Smooth muscle cell of trachea (primary cell): ENCODE results near the gene UGT1A5. TPM values are rescaled to one million over a fixed set of nuclear protein-coding genes. Genes with fewer than 3 reads are reported as not detected.

Source experiments
- total RNA-seq: library from RNA; depleted of rRNA; stranded (reverse); fragments of >200 nt; gene quantifications from 2 replicates; pipeline ENCODE4 v1.2.1, GENCODE V29; 2014

Gene UGT1A5
- not detected in 2 replicates for total RNA-seq

GRCh38 chr2:233712611-233713261, at the start of gene UGT1A5:
Gene UGT1A5 (plus strand): TSS chr2:233712907. CDS start chr2:233712992, 85 bp downstream.

GRCh38 chr2:233671290-233672161, 41.2 kb upstream of the UGT1A5 start, which contains the start of gene UGT1A9:
Gene UGT1A9 (plus strand): TSS chr2:233671898. CDS start chr2:233671935, 37 bp downstream.

GRCh38 chr2:233681521-233682099, 31.1 kb upstream of the UGT1A5 start, which contains the start of gene UGT1A7:
Gene UGT1A7 (plus strand): TSS chr2:233681901. CDS start chr2:233681938, 37 bp downstream.

GRCh38 chr2:233692648-233693047, 20.1 kb upstream of the UGT1A5 start, which contains the start of gene UGT1A6:
Gene UGT1A6 (plus strand): TSS chr2:233692890. CDS start chr2:233693005, 115 bp downstream.

GRCh38 chr2:233718552-233718951, 5.8 kb downstream of the UGT1A5 start, which contains the start of gene UGT1A4:
Gene UGT1A4 (plus strand): TSS chr2:233718736. CDS start chr2:233718821, 85 bp downstream.

GRCh38 chr2:233728723-233729301, 16.1 kb downstream of the UGT1A5 start, which contains the start of gene UGT1A3:
Gene UGT1A3 (plus strand): TSS chr2:233729042. CDS start chr2:233729127, 85 bp downstream.

GRCh38 chr2:233760043-233760442, 47.3 kb downstream of the UGT1A5 start, which contains the start of gene UGT1A1:
Gene UGT1A1 (plus strand): TSS chr2:233760270. CDS start chr2:233760288, 18 bp downstream.

GRCh38 chr2:233778030-233778429, 65.3 kb downstream of the UGT1A5 start, which contains the start of gene MROH2A:
Gene MROH2A (plus strand): TSS chr2:233778330. CDS start chr2:233779359, 1,029 bp downstream.

Other genes starting within 250 kb of the UGT1A5 start
- gene USP40, start 146.1 kb upstream of the UGT1A5 start, total RNA-seq, result 31.3 and 38.5 TPM in 2 replicates
- gene UGT1A8, start 95.3 kb upstream of the UGT1A5 start, total RNA-seq, result not detected in 2 replicates
- not detected in 2 replicates for gene UGT1A10, start 76.5 kb upstream of the UGT1A5 start, total RNA-seq
- gene UGT1A9, start 41.0 kb upstream of the UGT1A5 start, total RNA-seq, result not detected in 2 replicates
- not detected in 2 replicates for gene UGT1A7, start 31.0 kb upstream of the UGT1A5 start, total RNA-seq
- not detected in 2 replicates for gene UGT1A6, start 20.0 kb upstream of the UGT1A5 start, total RNA-seq
- not detected in 2 replicates for gene UGT1A4, start 5.8 kb downstream of the UGT1A5 start, total RNA-seq
- gene UGT1A3, start 16.1 kb downstream of the UGT1A5 start, total RNA-seq, result not detected in 2 replicates
- not detected in 2 replicates for gene UGT1A1, start 47.4 kb downstream of the UGT1A5 start, total RNA-seq
- gene MROH2A, start 65.4 kb downstream of the UGT1A5 start, total RNA-seq, result not detected in 2 replicates
- gene HJURP, start 141.6 kb downstream of the UGT1A5 start, total RNA-seq, result 1.5 and 21.8 TPM in 2 replicates
- 0.29 and 0.50 TPM in 2 replicates for gene TRPM8, start 204.5 kb downstream of the UGT1A5 start, total RNA-seq